ENCODE results near the gene SEC24D.

GRCh38 chr4:118755438-118756226 is 80.3 kb downstream of the SEC24D start:
- TF ChIP-seq POLR2A (IDR thresholded peaks at IDR 0.05; ENCODE audit: low read depth, low read length): no peak
- no peak for TF ChIP-seq POLR2AphosphoS5 (IDR thresholded peaks at IDR 0.05; ENCODE audit: low read depth, low read length)

All from GM12892 (cell line).